OCI-LY1 (cell line): ENCODE results near the gene TULP3.

ENCODE experiments used
- H2AFZ ChIP-seq: fragments of 200-600 bp; sonication (generic), shearing (Covaris generic); 2 replicates; pipeline ENCODE4 v1.6.0; 2014; ENCODE audit warnings: antibody characterized with exemption, mild to moderate bottlenecking, low read length
- H3F3A ChIP-seq: fragments of 200-600 bp; sonication (generic), shearing (Covaris generic); 2 replicates; pipeline ENCODE4 v1.6.0; 2014; ENCODE audit warnings: mild to moderate bottlenecking, antibody characterized with exemption, low read length, moderate library complexity; ENCODE audit not compliant: insufficient read depth
- H3K27ac ChIP-seq: fragments of 200-600 bp; sonication (generic); 2 replicates; pipeline ENCODE4 v1.5.1; 2014; ENCODE audit warnings: low read length, mixed run types, mild to moderate bottlenecking, low read depth; ENCODE audit not compliant: poor library complexity, severe bottlenecking
- H3K27me3 ChIP-seq: fragments of 200-600 bp; sonication (generic); 2 replicates; pipeline ENCODE4 v1.6.0; 2014; ENCODE audit warnings: antibody characterized with exemption, mild to moderate bottlenecking, low read length, moderate library complexity; ENCODE audit not compliant: insufficient read depth
- H3K36me3 ChIP-seq: fragments of 200-600 bp; sonication (generic); 2 replicates; pipeline ENCODE4 v1.6.1; 2014; ENCODE audit warnings: mild to moderate bottlenecking, antibody characterized with exemption, low read length, moderate library complexity, mixed read lengths; ENCODE audit not compliant: insufficient read depth
- H3K4me1 ChIP-seq: fragments of 200-600 bp; sonication (generic); 2 replicates; pipeline ENCODE4 v1.5.1; 2014; ENCODE audit warnings: mild to moderate bottlenecking, low read length, moderate library complexity; ENCODE audit not compliant: insufficient read depth, severe bottlenecking
- H3K4me2 ChIP-seq: fragments of 200-600 bp; sonication (generic), shearing (Covaris generic); 2 replicates; pipeline ENCODE4 v1.6.1; 2014; ENCODE audit warnings: low read length
- H3K4me3 ChIP-seq: fragments of 200-600 bp; sonication (generic); 2 replicates; pipeline ENCODE4 v1.5.1; 2014; ENCODE audit warnings: low read length, low read depth, mild to moderate bottlenecking, mixed read lengths; ENCODE audit not compliant: poor library complexity, severe bottlenecking
- H3K79me2 ChIP-seq: fragments of 200-600 bp; shearing (Covaris generic); 2 replicates; pipeline ENCODE4 v1.6.1; 2016; ENCODE audit warnings: mixed run types, low read length, mixed read lengths; ENCODE audit not compliant: insufficient read depth
- H3K9ac ChIP-seq: fragments of 200-600 bp; sonication (generic), shearing (Covaris generic); 2 replicates; pipeline ENCODE4 v1.6.1; 2014; ENCODE audit warnings: mild to moderate bottlenecking, low read length, mixed read lengths
- H3K9me2 ChIP-seq: fragments of 200-600 bp; sonication (generic), shearing (Covaris generic); 2 replicates; pipeline ENCODE4 v1.6.1; 2014; ENCODE audit warnings: low read depth, mild to moderate bottlenecking, low read length, mixed read lengths
- H3K9me3 ChIP-seq: fragments of 200-600 bp; shearing (Covaris generic); 2 replicates; pipeline ENCODE4 v1.6.1; 2014; ENCODE audit warnings: low read length, mixed read lengths
- H4K20me1 ChIP-seq: fragments of 200-600 bp; sonication (generic), shearing (Covaris generic); 2 replicates; pipeline ENCODE4 v1.6.0; 2016; ENCODE audit warnings: mild to moderate bottlenecking, low read length; ENCODE audit not compliant: insufficient read depth
- CTCF ChIP-seq: fragments of 200-600 bp; sonication (generic), shearing (Covaris generic); IDR thresholded peaks from 2 replicates; pipeline ENCODE4 v1.5.1; 2017; ENCODE audit warnings: mild to moderate bottlenecking, antibody characterized with exemption, low read length, moderate library complexity, mixed read lengths
- EZH2 ChIP-seq: fragments of 200-600 bp; sonication (generic), shearing (Covaris generic); IDR thresholded peaks from 2 replicates; pipeline ENCODE4 v1.8.0; 2017; ENCODE audit warnings: borderline replicate concordance, mixed run types, mild to moderate bottlenecking, antibody characterized with exemption, low read length, moderate library complexity, mixed read lengths

Gene TULP3

GRCh38 chr12:2912216-2912575 is 21.5 kb downstream of the TULP3 start:
- no peaks in the 10 kb centered on the region for H4K20me1 ChIP-seq
- no peak overlapping the region for H3K4me3 ChIP-seq
- peaks cover 13% of the 10 kb centered on the region for H3K36me3 ChIP-seq
- TF ChIP-seq EZH2 = no peak
- H3K79me2 ChIP-seq = no peaks in the 10 kb centered on the region
- H3F3A ChIP-seq = no peaks in the 10 kb centered on the region
- H3K9me3 ChIP-seq = no peaks in the 10 kb centered on the region
- H3K9me2 ChIP-seq = no peaks in the 10 kb centered on the region
- peaks cover 7% of the 10 kb centered on the region for H3K4me1 ChIP-seq
- H3K9ac ChIP-seq = no peak overlapping the region
- H3K4me2 ChIP-seq = no peak overlapping the region
- H3K27ac ChIP-seq = no peak overlapping the region
- H2AFZ ChIP-seq = no peak overlapping the region
- H3K27me3 ChIP-seq = no peaks in the 10 kb centered on the region

GRCh38 chr12:2919249-2919648 is 28.6 kb downstream of the TULP3 start:
- H3K4me1 ChIP-seq = no peaks in the 10 kb centered on the region
- no peak overlapping the region for H3K4me2 ChIP-seq
- H3K4me3 ChIP-seq = no peak overlapping the region
- no peak overlapping the region for H2AFZ ChIP-seq
- H3K79me2 ChIP-seq = no peaks in the 10 kb centered on the region
- H3K9ac ChIP-seq = no peak overlapping the region
- TF ChIP-seq CTCF (no peak), EZH2 (no peak)
- no peaks in the 10 kb centered on the region for H4K20me1 ChIP-seq
- no peaks in the 10 kb centered on the region for H3K9me3 ChIP-seq
- no peak overlapping the region for H3K27ac ChIP-seq
- H3K36me3 ChIP-seq = peaks cover 25% of the 10 kb centered on the region
- H3K9me2 ChIP-seq = no peaks in the 10 kb centered on the region
- no peaks in the 10 kb centered on the region for H3F3A ChIP-seq
- H3K27me3 ChIP-seq = no peaks in the 10 kb centered on the region

GRCh38 chr12:2922329-2922728 is 31.6 kb downstream of the TULP3 start:
- H3K36me3 ChIP-seq = peaks cover 26% of the 10 kb centered on the region
- no peak overlapping the region for H3K9ac ChIP-seq
- H3K4me2 ChIP-seq = no peak overlapping the region
- no peaks in the 10 kb centered on the region for H3K9me2 ChIP-seq
- no peaks in the 10 kb centered on the region for H3K27me3 ChIP-seq
- H4K20me1 ChIP-seq = no peaks in the 10 kb centered on the region
- H3K9me3 ChIP-seq = no peaks in the 10 kb centered on the region
- no peaks in the 10 kb centered on the region for H3K79me2 ChIP-seq
- no peak overlapping the region for H3K4me3 ChIP-seq
- TF ChIP-seq EZH2 = no peak
- H3F3A ChIP-seq = no peaks in the 10 kb centered on the region
- no peaks in the 10 kb centered on the region for H3K4me1 ChIP-seq
- no peak overlapping the region for H3K27ac ChIP-seq
- H2AFZ ChIP-seq = no peak overlapping the region

DNA sequence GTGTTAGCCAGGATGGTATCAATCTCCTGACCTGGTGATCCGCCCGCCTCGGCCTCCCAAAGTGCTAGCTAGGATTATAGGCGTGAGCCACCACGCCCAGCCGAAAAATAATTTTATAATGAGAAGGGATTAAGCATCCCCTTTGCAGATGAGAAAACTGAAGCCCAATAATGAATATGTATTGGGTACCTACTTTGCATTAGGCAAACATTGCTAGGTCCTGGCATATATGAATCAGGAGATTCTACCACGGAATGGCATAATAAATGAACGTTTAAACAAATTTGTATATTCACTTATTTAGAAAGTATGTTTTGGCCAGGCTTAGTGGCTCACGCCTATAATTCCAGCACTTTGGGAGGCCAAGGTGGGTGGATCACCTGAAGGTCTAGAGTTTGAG is 32.4 kb downstream of the TULP3 start:
- no peaks in the 10 kb centered on the region for H3K9me2 ChIP-seq
- no peaks in the 10 kb centered on the region for H3K79me2 ChIP-seq
- no peak overlapping the region for H3K9ac ChIP-seq
- H2AFZ ChIP-seq = no peak overlapping the region
- TF ChIP-seq CTCF = no peak
- TF ChIP-seq EZH2 = no peak
- H3F3A ChIP-seq = no peaks in the 10 kb centered on the region
- no peak overlapping the region for H3K4me3 ChIP-seq
- no peak overlapping the region for H3K4me2 ChIP-seq
- no peaks in the 10 kb centered on the region for H3K4me1 ChIP-seq
- H3K27me3 ChIP-seq = no peaks in the 10 kb centered on the region
- no peak overlapping the region for H3K27ac ChIP-seq
- H4K20me1 ChIP-seq = no peaks in the 10 kb centered on the region
- no peaks in the 10 kb centered on the region for H3K9me3 ChIP-seq
- H3K36me3 ChIP-seq = peaks cover 26% of the 10 kb centered on the region
